Suppressor macrophage (primary cell): ENCODE results near the gene CCL4.
"Not testable (repeated sequence)": the region's sequence is repeated elsewhere in the genome, so short reads cannot be mapped to it uniquely, and the experiment has no call there.

Experiments used
- DNase-seq, 4 experiments: peaks; one replicate each; pipeline ENCODE4 v3.0.0-alpha.2; 2020 to 2022

Gene CCL4

GRCh38 chr17:36087897-36088572, 15.6 kb upstream of the CCL4 start:
- DNase-seq, result peak in 3 of 4 experiments; percentile 27 to 37 (median 34)

GRCh38 chr17:36088670-36089338, 14.8 kb upstream of the CCL4 start:
- DNase-seq, result peak; percentile 38 to 71 (median 60)

GRCh38 chr17:36089339-36089865, 14.2 kb upstream of the CCL4 start:
- peak in 3 of 4 experiments; percentile 17 to 44 (median 19) for DNase-seq

GRCh38 chr17:36089888-36090836, 13.5 kb upstream of the CCL4 start, which contains the start of gene CCL3:
Gene CCL3, minus strand, starts transcription at chr17:36090143. Its CDS starts 85 bp downstream, at chr17:36090058.
- DNase-seq, result peak; percentile 94 to 99 (median 96)

- DNase-seq, result peak; percentile 48 to 71 (median 64)
Observed at GRCh38 chr17:36092230-36092629, 11.4 kb upstream of the CCL4 start.

GRCh38 chr17:36092715-36093114, 10.9 kb upstream of the CCL4 start:
- not testable (repeated sequence) for DNase-seq

GRCh38 chr17:36094232-36094631, 9.4 kb upstream of the CCL4 start:
- DNase-seq, result no peak

- no peak for DNase-seq
Observed at GRCh38 chr17:36094746-36095145, 8.9 kb upstream of the CCL4 start.

GRCh38 chr17:36095992-36096391, 7.6 kb upstream of the CCL4 start:
- DNase-seq, result no peak

GRCh38 chr17:36099004-36099403, 4.6 kb upstream of the CCL4 start:
- DNase-seq, result peak in 3 of 4 experiments; percentile 35 to 59 (median 49)

- DNase-seq, result not testable (repeated sequence)
Observed at GRCh38 chr17:36104246-36104645, 619 bp downstream of the CCL4 start.

- DNase-seq, result peak; percentile 47 to 75 (median 72)
Observed at GRCh38 chr17:36104701-36105181, 1.1 kb downstream of the CCL4 start.

GRCh38 chr17:36105781-36106492, 2.3 kb downstream of the CCL4 start:
- DNase-seq, result peak in 3 of 4 experiments; percentile 45 to 64 (median 59)

- no peak for DNase-seq
Observed at GRCh38 chr17:36106493-36106835, 2.8 kb downstream of the CCL4 start.

- DNase-seq, result no peak
Observed at GRCh38 chr17:36107660-36108059, 4.0 kb downstream of the CCL4 start.

GRCh38 chr17:36108265-36108664, 4.6 kb downstream of the CCL4 start:
- DNase-seq, result peak; percentile 45 to 69 (median 64)

- peak in 1 of 4 experiments; percentile 2 for DNase-seq
Observed at GRCh38 chr17:36111068-36111490, 7.5 kb downstream of the CCL4 start.

GRCh38 chr17:36112572-36112971, 8.9 kb downstream of the CCL4 start:
- no peak for DNase-seq

GRCh38 chr17:36113131-36113530, 9.5 kb downstream of the CCL4 start:
- DNase-seq, result not testable (repeated sequence)

GRCh38 chr17:36114971-36115648, 11.5 kb downstream of the CCL4 start:
- DNase-seq, result not testable (repeated sequence)

- DNase-seq, result not testable (repeated sequence)
Observed at GRCh38 chr17:36115649-36115977, 12.0 kb downstream of the CCL4 start.
